ENCODE results near the gene FMN2.
A peak's percentile ranks its signal among the peaks of the same experiment; 100 is the strongest.

- TF ChIP-seq CTCF (IDR thresholded peaks at IDR 0.05), result no peak
- no peak for TF ChIP-seq POLR2A (IDR thresholded peaks at IDR 0.05)
- peak in 2 of 3 donors; percentile 13 to 18 for TF ChIP-seq POLR2AphosphoS5 (IDR thresholded peaks at IDR 0.05)
- TF ChIP-seq EP300 (IDR thresholded peaks at IDR 0.05; ENCODE audit: low read depth), result no peak
Measured at GRCh38 chr1:240314845-240315801, 223.4 kb downstream of the FMN2 start.
